CD4-positive, alpha-beta T cell treated with Interleukin-12 subunit alpha and Interleukin-12 subunit beta, for 1 hour (primary cell): ENCODE results near the gene SLC2A4RG.
"Not testable (repeated sequence)": the region's sequence is repeated elsewhere in the genome, so short reads cannot be mapped to it uniquely, and the experiment has no call there.

ENCODE experiments used
- DNase-seq: peaks from one replicate; pipeline ENCODE4 v3.0.0-alpha.2; 2020

SLC2A4RG gene

DNA sequence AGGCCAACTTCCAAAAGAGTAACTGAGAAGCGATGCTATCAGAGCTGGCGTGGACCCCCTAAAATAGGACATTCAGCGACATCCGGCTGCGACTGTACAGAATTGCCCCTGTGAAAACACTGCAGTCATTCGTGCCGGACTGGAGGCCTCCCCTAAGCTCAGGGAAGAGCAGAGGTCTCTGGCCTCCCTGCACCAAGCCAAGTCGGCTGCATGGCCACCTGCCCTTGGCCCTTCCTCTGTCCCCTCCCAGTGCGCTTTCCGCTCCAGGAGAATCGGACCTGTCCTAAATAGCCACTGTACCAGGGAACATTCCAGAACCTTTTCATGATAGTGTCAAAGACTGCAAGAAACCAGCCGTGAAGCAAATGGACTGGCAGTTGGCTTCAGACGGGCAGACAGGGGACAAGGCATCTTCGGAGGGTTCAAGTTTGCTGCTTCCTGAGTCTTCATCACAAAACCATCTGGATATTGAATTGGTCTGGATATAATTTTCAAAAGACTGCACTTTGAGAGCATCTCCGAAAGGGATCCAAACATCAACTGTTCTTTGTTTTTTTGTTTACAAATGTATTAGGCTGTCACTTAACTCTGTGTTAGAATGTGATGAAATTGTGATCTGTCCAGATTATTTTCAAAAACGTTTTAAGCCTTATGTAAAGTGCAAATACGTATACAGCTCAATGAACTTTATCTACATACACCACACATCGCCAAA lies 16.5 kb downstream of the SLC2A4RG start:
- no peak for DNase-seq

DNA sequence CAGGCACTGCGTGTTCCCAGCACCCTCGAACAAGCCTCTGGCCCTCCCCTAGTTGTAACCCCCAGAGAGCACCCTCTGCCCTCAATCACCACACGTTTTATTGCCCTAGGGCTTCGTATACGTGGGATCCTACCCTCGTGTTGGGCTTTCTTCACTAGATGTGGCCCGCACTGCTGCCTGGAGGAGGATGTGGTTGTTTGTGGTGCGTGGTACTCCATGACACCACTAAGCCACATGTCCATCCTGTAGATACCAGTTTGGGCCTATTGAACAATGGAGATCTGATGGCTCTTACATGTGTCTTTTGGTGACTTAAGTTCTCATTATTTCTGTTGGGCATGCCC lies 17.0 kb downstream of the SLC2A4RG start:
- DNase-seq, result peak; percentile 43

DNA sequence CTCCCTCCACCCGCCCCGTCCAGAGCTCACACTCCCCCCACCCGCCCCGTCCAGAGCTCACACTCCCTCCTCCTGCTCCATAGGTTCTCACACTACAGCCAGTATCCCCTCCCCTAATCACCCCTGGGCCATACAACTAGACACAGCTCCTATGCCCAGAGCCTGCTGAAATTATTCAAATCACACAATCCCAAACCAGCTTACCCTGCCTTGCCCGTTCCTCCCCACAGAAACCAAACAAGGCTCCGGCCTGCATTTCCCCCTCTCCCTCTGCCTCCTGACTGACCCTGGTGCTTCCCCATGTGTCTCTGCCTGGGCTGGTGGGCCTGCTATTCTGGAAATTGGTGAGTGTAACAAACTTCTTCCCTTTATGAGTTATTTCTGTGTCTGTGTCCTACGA lies 18.6 kb downstream of the SLC2A4RG start:
- no peak for DNase-seq

DNA sequence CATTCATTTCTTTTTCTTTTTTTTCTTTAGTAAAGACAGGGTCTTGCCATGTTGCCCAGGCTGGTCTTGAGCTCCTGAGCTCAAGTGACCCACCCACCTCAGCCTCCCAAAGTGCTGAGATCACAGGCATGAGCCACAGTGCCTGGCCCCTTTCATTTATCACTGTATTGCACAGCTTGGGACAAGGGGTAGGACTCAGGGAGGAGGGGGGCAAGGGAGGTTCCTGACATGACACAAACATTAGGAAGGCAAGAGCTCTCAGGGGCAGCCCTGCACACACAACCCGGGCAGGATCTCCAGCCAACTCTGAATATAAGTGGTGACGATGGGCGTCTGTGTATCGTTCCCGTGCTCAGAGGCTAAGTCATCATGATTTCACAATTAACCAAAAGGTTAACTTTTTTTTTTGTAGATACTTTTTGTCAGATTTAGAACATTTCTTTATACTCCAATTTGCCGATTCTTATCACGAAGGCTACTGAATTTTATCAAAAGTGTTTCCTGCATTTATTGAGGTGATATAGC lies 19.9 kb downstream of the SLC2A4RG start:
- no peak for DNase-seq

DNA sequence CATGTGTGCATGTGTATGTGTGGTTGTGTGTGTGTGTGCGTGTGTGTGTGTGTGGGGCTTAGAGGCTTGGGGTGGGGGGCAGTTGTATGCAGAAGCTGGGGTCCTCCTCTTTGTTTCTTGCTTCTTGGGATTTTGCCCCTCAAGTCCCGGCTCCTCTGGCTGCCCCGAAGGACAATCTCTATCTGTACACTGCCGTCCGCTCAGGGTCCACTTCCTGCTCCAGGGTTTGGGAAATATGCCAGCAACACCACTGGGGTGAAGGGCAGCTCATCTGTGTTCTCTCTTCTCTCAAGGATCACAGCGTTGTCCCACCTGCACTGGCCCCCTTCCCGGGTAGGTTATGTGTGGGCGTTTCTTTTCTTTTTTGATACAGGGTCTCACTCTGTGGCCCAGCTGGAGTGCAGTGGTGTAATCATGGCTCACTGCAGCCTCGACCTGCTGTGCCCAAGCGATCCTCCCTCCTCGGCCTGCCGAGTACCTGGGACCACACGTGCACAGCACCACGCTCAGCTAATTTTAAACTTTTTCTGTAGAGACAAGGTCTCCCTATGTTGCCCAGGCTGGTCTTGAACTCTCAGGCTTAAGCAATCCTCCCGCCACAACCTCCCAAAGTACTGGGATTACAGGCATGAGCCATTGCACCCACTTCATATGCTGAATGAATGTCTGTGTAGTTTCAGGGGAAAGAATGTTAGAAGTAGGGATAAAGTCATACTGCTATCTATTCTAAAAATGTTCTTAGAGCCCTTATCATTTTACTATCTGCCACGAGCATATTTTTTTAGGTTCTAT lies 25.7 kb downstream of the SLC2A4RG start:
- DNase-seq, result no peak

DNA sequence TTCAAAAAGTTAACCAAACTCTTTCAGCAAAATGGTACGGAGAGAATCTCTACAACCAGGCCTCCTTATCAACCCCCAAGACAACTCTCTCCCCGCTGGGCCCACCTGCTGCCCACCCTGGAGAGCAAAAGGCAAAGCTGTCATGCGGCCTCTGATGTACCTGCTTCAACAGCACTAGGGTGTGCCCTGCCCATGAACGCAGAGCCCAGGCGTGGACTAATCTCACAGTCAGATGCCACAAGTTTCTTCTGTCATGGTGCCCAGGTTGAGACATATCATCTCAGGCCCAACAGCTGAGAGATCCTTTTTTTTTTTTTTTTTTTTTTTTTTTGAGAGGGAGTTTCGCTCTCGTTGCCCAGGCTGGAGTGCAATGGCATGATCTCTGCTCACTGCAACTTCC lies 26.3 kb downstream of the SLC2A4RG start:
- DNase-seq, result no peak

DNA sequence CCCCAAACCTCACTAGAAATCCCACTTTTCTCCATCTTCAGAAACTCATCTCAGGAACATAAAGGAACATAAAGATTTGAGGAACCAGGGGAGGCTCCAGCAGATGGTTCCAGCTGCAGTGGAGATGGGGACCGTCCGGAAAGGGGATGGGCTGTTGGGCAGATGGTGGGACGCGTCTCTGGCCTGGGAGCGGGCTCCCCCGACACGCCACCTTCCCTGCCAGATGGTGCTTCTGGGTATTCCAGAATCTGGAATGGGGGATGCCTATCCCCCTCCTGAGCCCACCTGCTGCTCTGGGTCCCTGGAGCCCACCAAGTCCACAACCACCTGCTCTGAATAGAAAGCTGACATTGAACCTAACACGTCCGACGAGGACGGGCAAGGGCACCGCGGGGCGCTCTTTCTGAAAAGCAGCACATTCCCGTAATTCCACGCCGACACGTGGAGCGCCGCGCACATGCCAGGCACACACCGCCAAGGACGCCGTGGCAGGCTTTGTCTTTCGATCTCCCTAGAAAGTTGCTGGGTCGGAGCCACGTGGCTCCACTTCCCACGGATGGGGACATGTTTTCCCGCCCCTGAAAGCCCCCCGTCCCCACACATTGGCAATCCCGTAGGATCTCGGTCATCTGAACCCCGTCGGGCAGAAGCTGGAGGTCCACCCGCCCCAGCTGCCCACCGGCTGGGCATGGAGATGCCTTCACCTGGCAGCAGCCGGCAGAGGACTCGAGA lies 27.3 kb downstream of the SLC2A4RG start:
- no peak for DNase-seq

DNA sequence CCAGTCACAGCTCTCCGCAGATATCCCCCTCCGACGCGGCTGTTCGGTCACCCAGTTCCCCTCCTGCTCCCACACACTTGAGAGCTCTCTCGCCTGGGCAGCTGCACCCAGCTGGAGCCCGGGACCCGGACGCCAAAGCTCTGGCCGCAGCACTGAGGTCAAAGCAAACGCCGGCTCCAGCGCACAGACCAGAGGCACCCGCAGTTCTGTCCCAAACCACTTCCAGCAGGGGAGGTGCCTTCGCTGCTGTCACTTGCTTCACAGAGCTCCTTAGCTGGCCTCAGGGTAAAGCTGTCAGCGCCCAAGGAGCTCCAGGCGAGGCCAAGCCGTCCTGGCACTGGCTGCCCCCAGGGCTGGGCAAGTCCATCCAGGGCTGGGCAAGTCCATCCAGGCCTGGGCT lies 27.9 kb downstream of the SLC2A4RG start:
- no peak for DNase-seq

DNA sequence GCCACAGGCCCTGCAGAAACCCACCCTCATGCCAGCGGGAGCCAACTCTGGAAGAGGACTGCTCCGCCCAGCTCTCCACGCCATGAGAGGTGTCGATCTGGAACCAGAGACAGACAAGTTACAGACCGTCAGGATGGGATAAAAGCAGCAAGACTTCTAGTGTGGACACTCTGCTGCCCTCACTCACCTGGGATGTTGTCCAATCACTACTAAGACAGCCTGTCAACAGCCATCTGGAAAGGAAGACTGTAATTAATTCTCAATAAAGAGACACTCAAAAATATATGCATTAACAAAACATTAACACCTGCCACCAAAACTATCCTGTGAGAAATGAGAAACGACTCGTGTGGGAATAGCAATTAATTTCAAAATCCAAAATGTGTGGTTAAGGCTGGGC lies 28.3 kb downstream of the SLC2A4RG start:
- no peak for DNase-seq

DNA sequence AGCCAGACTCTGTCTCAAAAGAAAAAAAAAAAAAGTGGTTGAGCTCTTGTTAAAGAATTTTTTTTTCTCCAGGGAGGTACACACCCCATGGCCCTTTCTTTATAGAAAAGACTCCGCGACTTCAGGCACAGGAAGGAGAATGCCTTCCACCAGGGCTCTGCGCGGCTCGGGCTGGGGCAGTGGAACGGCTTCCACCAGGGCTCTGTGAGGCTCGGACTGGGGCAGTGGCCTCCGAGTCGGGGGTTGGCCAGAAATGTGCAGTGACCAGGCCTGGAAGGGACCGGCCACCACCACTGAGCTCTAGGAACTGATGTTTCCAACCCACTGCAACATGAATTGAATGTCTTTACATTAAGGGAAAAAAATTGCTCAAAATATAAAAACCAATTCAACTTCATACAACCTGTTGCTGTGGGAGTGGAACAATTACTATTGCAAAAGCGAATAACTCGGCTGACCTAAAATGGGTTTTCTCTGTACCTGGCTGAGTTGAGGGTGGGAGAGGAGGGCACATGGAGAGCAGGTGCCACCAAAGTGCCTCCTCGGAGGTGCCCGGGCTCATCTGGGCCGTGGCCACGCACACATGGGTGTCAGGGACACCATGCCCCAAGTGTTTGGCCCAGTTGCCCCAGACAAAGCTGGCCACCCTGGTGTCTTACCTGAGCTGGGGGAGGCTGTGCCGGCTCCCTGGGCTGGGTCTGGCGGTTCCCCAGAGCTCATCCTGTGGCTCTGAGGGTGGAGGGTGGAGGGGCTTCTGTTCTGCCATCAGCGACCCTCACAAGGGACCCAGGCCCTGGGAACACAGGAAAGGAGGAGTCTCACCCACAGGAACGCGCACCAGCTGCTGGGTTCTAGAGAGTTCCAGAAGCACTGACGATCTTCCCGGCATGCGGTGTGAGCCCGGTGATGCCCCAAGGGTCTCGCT lies 29.3 kb downstream of the SLC2A4RG start:
- no peak for DNase-seq

DNA sequence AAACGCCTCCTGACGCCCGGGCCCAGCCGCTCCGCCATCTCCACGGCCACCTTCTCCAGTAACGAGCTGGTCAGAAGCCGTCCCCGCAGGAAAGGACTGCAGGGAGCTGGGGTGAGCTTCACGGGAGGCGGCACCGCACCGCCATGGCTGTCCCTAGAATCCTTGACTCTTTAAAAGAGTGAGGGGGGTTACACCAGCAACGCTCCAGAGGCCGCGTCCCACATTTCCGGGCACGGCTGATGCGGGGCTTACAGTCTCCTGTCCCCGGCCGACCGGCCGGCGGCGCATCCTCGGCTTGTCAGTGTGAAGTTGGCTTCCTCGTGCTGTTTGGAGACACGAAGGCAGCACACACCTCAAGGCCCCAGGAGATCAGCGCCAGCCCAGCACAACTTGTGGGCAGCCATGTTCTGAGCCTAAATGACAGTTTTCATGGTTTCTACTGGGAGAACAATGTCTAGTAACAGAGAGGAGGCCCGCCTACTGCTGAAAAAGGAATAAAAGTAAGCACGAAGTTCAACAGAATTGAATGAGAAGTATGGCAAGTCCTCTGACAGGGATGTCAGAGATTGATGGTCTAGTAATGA lies 30.4 kb downstream of the SLC2A4RG start:
- DNase-seq, result no peak

DNA sequence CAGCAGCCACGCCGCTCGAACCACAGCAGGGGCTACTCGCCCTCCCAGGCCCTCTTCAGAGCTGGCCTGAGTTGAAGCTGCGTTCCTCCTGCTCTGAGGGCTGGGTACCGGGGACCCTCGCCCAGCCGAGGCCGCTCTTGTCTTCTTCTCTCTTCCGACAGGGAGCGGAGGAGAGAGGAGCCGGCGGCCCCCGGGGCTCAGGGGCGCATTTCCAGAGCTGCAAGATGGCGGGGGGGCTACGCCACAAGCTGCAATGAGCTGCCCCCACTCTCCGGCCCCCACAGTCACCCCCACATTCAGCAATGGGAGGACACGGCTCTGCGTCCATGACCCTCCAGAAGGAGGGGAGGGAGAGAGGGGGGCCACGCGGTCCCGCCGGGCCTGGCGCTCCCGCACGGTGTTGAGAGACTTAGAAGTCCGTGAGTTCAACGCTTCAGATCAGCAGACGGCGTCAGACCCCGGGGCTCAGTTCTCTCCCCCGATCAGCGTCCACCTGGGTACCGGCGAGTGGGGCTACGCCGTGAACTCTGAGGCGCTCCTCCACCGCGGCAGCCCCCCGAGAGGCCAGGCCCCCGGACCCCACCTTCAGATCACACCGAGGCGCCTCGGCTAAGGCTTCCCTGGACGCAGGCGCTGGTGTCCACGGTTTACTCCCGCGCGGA lies 31.6 kb downstream of the SLC2A4RG start:
- DNase-seq, result no peak

DNA sequence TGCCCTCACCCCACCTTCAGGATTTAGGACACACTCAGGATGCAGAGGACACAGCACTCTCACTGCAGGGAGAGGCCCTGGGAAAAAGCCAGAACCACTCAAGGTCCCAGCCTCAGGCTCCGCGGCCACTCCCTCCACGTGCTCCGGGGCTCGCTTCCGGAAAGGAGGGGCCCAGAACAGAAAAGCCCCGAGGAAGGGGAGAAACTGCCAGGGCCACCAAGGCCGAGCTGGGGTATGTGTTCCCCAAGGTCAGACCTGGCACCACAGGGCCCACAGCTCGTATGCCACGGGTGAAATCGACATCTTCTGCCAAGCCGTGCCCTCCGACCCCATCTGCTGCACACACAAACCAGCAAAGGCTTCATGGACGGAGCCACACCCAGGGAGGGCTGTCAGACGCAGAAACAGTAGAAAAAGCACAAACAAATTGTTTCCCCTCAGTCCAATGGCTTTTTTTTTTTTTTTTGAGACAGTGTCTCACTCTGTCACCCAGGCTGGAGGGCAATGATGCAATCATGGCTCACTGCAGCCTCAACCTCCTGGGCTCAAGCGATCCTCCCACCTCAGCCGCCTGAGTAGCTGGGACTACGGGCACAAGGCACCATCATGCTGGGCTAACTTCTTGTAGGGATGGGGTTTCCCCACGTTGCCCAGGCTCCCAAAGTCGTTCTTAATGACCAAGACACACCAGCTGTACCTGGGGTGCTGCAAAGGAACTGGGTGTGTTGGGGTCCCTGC lies 33.4 kb downstream of the SLC2A4RG start:
- no peak for DNase-seq

DNA sequence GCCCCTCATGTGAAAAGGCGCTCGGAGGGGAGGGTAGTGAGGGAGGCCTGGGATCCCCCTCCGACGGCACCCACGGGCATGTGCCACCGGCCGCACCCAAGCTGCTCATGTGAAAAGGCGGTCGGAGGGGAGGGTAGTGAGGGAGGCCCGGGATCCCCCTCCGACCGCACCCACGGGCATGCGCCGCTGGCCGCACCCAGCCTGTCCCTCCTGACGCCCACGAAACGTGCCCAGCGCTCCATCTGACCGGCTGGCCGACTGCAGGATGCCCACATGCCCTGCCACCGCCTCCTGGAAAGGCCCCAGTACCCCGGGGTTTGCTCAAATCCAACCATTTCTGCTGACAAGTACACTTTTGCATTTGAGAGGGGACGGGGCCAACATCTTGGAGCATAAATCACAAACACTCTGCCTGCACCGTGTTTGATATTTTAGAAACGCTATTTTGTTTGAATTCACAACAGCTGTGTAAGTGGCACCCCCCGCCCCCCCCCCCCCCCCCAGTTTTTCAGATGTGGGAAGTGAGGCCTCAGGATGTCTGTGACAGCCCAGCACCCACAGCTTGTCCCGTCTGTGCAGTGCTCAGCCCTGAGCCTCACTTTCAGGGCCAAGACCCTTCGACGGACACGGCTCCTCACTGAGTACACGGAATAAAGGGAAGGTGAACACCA lies 34.1 kb downstream of the SLC2A4RG start:
- DNase-seq, result no peak

DNA sequence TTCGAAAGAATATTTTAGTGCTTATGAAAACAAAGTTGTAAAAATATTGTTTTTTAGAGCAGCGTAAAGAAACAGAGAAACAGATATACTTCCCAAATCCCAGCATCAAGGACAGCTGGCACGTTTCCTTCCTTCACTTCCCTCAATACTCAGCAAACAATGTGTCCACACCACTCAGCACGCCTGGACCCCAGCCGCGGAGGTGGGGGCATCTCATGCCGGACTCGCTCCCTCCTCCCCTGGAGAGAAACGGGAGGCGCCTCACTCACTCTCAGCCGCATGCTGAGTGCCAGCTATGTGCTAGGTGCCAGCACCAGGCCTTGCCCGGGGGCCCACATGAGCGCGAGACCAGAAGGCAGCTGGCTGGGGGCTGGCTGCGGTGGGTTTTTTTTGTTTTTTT lies 34.7 kb downstream of the SLC2A4RG start:
- DNase-seq, result no peak

DNA sequence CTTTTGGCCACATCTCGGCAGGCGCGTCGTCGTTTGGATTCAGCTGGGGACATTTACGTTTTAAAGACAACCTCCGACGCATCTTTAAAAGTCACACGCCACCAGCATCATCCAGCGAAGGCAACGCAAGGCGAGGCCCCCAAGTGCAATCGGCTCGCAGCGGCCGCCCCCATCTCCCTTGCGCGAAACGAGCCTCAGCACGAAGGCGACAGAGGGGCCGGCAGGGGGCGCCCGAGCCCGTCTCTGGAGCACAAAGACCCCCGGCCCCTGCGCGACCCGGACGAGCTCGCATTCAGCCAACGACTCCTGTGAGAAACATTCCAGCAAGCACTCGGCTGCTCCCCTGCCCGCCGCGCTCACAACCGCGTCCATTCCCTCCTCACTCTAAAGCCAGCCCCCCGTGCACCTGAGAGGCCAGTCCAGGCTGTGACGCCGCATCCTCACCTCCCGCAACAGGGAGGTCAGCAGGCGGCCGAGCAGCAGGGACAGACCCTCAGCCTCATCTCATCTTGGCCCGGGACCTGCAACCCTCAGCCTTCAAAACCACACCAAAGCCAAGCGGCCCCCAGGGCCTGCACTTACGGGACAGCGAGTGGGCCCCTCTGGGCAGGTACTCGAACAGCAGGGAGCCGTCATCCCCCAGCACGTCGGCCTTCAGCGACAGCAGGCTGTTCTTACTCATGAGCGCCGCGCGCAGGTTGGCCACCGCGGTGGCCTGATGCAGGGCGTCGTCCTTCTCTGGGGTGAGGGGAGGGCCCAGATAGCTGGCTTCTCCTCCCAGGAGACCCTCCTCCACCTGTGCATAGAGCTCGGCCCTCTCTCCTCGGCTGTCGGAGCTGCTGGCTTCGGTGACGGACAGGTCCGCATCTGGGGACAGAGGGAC lies 35.8 kb downstream of the SLC2A4RG start:
- peak; percentile 37 for DNase-seq

DNA sequence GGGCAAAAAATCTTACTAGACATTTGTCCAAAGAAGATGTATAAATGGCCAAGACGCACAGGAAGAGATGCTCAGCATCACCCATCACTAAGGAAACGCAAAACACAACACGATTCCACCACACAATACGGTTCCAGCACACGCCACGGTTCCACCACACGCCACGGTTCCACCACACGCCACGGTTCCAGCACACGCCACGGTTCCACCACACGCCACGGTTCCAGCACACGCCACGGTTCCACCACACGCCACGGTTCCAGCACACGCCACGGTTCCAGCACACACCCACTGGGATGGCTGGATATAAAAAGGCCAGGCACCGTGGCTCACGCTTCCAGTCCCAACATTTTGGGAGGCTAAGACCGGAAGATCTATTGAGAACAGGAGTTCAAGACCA lies 37.3 kb downstream of the SLC2A4RG start:
- DNase-seq, result not testable (repeated sequence)

DNA sequence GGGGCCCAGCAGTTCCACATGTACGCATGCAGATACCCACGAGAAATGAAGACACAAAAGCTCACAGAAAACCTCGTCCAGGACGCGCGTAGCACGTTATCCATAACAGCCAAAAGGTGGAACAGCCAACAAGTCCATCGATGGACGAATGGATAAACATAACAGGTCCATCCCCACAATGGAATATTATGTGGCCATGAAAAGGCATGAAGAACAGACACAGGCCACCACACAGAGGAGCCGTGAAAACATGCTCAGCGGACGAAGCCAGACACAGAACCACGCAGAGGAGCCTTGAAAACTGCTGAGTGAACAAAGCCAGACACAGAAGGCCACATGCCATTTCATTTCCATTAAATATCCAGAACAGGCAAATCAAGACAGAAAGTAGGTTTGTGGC lies 38.0 kb downstream of the SLC2A4RG start:
- DNase-seq, result no peak

DNA sequence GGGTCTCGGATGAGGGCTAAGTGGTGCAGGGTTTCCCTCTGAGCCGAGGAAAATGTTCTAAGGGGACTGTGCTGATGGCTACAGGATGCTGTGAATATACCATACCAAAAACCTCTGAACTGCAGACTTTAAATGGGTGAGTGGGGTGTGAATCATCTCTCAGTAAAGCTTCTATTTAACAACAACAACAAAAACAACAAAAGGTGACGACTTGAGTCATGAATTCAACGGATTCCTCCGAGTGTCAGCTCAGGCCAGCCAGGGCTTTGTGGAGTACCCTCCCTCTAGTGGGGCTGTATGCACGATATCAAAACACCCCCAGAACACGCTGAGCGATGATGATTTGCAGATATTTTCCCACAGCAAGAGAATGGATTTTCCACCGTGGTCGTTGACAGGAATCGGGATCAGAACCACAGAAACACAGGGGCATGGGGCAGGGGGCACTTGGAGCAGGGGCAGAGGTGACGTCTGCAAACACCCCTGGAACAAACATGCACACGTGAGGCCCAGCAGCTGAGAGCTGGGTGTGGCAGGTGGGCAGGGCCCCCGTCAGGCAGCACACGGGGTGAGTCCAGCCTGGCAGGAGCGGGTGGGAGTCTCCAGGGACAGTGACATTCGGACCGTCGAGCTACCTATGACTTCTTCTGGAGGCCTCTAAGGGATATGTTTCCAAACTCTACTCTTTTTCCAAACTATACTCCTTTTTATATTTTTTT lies 38.6 kb downstream of the SLC2A4RG start:
- no peak for DNase-seq
